Measurements from ENCODE around the gene ACTRT2. TPM values are rescaled to one million over a fixed set of nuclear protein-coding genes. Genes with fewer than 3 reads are reported as not detected.

The ACTRT2 gene
- total and polyA plus RNA-seq, 10 of the 15 experiments (the other 5 are each of a cell fraction or from before 2014, with no cell fraction given): not detected

DNA sequence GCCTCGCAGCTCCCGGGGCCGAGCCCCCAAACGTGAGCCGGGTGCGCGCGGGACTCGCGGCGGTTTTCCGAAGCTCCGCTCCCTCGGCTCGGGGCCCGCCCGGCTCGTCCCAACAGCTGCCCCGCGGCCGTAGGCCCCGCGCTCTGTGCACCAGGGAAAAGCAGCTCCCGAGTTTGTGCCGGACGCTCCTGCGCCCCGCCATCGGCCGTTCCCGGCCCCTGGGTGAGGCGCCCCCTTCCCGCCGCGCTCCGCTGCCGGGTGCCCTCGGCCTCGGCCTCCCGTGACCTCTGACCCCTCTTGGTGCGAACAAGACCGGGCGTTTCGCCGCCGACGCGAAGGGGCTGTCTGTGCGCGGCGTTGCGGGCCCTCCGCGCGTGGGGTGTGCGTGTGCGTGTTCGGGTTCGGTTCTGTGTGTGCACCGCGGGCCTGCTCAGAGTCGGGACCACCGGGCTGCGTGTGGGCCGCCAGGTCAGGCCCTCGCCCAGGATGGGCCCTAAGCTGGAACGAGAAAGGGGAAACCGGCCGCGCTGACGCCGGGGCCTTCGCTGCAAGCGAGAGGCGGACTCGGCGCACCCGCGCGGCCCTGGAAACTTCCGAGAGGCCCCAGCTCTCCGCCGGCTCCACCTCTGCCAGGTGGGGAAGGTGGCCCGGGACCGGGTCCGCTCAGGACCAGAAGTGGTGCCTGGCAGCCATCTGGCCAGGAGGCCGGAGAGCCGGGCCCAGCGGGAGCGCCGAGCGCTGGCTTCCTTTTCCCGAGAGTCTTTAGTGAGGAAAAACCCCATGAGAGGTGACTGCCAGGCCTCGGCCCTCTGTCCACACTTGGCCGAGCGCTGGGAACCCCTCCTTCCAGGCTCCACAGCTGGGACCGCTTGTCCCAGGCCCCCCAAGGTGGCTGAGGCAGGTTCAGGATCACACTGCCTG lies 49.6 kb downstream of the ACTRT2 start (continued):
- TF ChIP-seq KDM1A (IDR thresholded peaks at IDR 0.05; ENCODE audit: borderline replicate concordance) (no peak), JUND (IDR thresholded peaks at IDR 0.05; ENCODE audit: low read depth, low read length) (no peak)
- TF ChIP-seq, protein P1, sequence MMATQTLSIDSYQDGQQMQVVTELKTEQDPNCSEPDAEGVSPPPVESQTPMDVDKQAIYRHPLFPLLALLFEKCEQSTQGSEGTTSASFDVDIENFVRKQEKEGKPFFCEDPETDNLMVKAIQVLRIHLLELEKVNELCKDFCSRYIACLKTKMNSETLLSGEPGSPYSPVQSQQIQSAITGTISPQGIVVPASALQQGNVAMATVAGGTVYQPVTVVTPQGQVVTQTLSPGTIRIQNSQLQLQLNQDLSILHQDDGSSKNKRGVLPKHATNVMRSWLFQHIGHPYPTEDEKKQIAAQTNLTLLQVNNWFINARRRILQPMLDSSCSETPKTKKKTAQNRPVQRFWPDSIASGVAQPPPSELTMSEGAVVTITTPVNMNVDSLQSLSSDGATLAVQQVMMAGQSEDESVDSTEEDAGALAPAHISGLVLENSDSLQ (IDR thresholded peaks at IDR 0.05): no peak
- TF ChIP-seq, protein P2, sequence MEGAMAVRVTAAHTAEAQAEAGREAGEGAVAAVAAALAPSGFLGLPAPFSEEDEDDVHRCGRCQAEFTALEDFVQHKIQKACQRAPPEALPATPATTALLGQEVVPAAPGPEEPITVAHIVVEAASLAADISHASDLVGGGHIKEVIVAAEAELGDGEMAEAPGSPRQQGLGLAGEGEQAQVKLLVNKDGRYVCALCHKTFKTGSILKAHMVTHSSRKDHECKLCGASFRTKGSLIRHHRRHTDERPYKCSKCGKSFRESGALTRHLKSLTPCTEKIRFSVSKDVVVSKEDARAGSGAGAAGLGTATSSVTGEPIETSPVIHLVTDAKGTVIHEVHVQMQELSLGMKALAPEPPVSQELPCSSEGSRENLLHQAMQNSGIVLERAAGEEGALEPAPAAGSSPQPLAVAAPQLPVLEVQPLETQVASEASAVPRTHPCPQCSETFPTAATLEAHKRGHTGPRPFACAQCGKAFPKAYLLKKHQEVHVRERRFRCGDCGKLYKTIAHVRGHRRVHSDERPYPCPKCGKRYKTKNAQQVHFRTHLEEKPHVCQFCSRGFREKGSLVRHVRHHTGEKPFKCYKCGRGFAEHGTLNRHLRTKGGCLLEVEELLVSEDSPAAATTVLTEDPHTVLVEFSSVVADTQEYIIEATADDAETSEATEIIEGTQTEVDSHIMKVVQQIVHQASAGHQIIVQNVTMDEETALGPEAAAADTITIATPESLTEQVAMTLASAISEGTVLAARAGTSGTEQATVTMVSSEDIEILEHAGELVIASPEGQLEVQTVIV (IDR thresholded peaks at IDR 0.05; ENCODE audit: borderline replicate concordance, partially characterized antibody): no peak

DNA sequence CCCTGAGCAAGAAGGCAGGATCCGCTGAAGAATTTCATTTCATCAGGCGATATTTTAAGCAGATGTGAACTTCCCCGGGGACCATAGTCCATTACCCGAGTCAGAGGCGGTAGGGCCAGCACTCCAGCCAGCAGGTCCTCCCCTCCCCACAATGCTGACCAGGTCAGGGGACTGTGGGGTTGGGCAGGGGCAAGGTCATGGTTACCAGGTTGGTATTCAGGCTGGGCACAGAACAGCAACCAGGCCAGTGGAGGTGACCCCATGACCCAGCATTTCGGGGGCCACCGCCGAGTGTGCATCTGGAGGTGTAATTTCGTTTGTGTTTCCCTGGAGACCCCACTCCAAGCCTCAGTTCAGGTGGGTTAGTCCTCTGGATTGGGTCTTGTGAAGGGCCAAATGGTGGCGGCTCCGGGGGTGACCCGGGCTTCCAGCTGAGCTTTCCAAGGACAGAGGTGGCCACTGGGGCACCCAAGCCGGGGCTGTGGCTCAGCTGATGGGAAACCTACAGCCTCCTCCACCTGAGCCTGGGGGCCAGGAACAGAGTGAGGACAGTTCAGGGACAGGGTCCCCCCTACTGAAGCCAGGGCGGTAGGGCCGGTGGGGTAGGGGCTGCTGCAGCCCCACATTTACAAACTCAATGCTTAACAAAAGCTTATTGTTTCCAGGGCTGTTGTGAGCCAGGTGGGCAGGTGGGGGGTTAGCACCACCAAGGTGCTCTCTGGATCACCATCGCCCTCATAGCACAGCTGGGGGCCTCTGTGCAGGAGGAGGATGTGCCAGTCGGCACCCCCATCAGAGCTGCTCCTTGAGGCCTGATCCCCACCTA lies 50.5 kb downstream of the ACTRT2 start:
- no peak for ATAC-seq
- BruUV-seq (replicated peaks): no TSS peak
- Histone ChIP-seq H4K20me1 (ENCODE audit: control insufficient read depth, insufficient read depth) (no peaks in the 10 kb centered on the region), H3K36me3 (ENCODE audit: control insufficient read depth in 2 of 2, insufficient read depth in 2 of 2, low read length in 1 of 2) (no peaks in the 10 kb centered on the region), H3K27ac (ENCODE audit: control insufficient read depth, insufficient read depth) (no peak overlapping the region), H3K4me2 (ENCODE audit: control insufficient read depth, insufficient read depth) (no peak overlapping the region), H3K4me1 (ENCODE audit: control insufficient read depth, insufficient read depth, low read length) (no peaks in the 10 kb centered on the region), H2AFZ (ENCODE audit: control insufficient read depth, low read depth, low read length) (no peak overlapping the region), H3K4me3 (no peak overlapping the region), H3K27me3 (replicated peaks in 1 of 2; ENCODE audit: control insufficient read depth in 2 of 2, insufficient read depth in 2 of 2, low read length in 1 of 2) (no peaks in the 10 kb centered on the region; a peak in 4 of 4 replicates), H3K9me3 (replicated peaks; ENCODE audit: control insufficient read depth, insufficient read depth, low read length) (no peaks in the 10 kb centered on the region), H3K9ac (ENCODE audit: control insufficient read depth, insufficient read depth, low read length) (no peak overlapping the region), H3K79me2 (ENCODE audit: control insufficient read depth, insufficient read depth, low read length) (no peaks in the 10 kb centered on the region)
- ChIA-PET SMC1A (ENCODE audit: uncharacterized antibody, unreplicated experiment) (no interaction called here), POLR2A (no interaction called here), RAD21 (ENCODE audit: unreplicated experiment) (no interaction called here), CTCF (no interaction called here)
- intact Hi-C loops (cut with micrococcal nuclease; ENCODE audit: unreplicated experiment): no loop called here
- FAIRE-seq: no peak
- in situ Hi-C loops (cut with MboI): no loop called here
- 48% methylated on average over 16 of the region's 17 CpGs for WGBS (ENCODE audit: insufficient coverage, insufficient replicate concordance, low lambda C conversion rate, missing lambda C conversion rate)
- DNase-seq (ENCODE audit: low read depth, low spot score): no peak
- no peak for TF ChIP-seq NRF1 (conservative IDR thresholded peaks at IDR 0.05; ENCODE audit: low read depth, low read length)
- no peak for TF ChIP-seq SMARCA5 (IDR thresholded peaks at IDR 0.05)
- no peak for TF ChIP-seq NFIC (IDR thresholded peaks at IDR 0.05; ENCODE audit: low read depth, low read length)
- TF ChIP-seq, protein P3, sequence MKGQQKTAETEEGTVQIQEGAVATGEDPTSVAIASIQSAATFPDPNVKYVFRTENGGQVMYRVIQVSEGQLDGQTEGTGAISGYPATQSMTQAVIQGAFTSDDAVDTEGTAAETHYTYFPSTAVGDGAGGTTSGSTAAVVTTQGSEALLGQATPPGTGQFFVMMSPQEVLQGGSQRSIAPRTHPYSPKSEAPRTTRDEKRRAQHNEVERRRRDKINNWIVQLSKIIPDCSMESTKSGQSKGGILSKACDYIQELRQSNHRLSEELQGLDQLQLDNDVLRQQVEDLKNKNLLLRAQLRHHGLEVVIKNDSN (IDR thresholded peaks at IDR 0.05; ENCODE audit: borderline replicate concordance, extremely low read length, insufficient read depth, low read depth, low read length): no peak
- TF ChIP-seq MYB (IDR thresholded peaks at IDR 0.05; ENCODE audit: borderline replicate concordance, low read depth, low read length): no peak
- TF ChIP-seq, protein P4, sequence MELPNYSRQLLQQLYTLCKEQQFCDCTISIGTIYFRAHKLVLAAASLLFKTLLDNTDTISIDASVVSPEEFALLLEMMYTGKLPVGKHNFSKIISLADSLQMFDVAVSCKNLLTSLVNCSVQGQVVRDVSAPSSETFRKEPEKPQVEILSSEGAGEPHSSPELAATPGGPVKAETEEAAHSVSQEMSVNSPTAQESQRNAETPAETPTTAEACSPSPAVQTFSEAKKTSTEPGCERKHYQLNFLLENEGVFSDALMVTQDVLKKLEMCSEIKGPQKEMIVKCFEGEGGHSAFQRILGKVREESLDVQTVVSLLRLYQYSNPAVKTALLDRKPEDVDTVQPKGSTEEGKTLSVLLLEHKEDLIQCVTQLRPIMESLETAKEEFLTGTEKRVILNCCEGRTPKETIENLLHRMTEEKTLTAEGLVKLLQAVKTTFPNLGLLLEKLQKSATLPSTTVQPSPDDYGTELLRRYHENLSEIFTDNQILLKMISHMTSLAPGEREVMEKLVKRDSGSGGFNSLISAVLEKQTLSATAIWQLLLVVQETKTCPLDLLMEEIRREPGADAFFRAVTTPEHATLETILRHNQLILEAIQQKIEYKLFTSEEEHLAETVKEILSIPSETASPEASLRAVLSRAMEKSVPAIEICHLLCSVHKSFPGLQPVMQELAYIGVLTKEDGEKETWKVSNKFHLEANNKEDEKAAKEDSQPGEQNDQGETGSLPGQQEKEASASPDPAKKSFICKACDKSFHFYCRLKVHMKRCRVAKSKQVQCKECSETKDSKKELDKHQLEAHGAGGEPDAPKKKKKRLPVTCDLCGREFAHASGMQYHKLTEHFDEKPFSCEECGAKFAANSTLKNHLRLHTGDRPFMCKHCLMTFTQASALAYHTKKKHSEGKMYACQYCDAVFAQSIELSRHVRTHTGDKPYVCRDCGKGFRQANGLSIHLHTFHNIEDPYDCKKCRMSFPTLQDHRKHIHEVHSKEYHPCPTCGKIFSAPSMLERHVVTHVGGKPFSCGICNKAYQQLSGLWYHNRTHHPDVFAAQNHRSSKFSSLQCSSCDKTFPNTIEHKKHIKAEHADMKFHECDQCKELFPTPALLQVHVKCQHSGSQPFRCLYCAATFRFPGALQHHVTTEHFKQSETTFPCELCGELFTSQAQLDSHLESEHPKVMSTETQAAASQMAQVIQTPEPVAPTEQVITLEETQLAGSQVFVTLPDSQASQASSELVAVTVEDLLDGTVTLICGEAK (IDR thresholded peaks at IDR 0.05; ENCODE audit: borderline replicate concordance): no peak

Measured in GM12878 (cell line).